Neural crest cell (in vitro differentiated cells): ENCODE results near the gene PUM2. TPM values are rescaled to one million over a fixed set of nuclear protein-coding genes. Genes with fewer than 3 reads are reported as not detected.
"Not testable (repeated sequence)": the region's sequence is repeated elsewhere in the genome, so short reads cannot be mapped to it uniquely, and the experiment has no call there.

Experiments
- DNase-seq: peaks from one replicate; pipeline ENCODE4 v3.0.0; 2021; ENCODE audit warnings: low read depth, mixed read lengths, low spot score
- H3K27ac Mint-ChIP-seq: one replicate; pipeline ENCODE4 v1.8.0; 2021; ENCODE audit warnings: mild to moderate bottlenecking, mixed read lengths; ENCODE audit not compliant: unreplicated experiment
- H3K27me3 Mint-ChIP-seq: 2 replicates; pipeline ENCODE4 v1.8.0; 2021; ENCODE audit warnings: low read depth, mild to moderate bottlenecking, mixed read lengths
- H3K36me3 Mint-ChIP-seq: 2 replicates; pipeline ENCODE4 v1.8.0; 2021; ENCODE audit warnings: low read depth, mild to moderate bottlenecking, mixed read lengths
- H3K4me1 Mint-ChIP-seq: 2 replicates; pipeline ENCODE4 v1.8.0; 2021; ENCODE audit warnings: mixed read lengths
- H3K4me3 Mint-ChIP-seq: one replicate; pipeline ENCODE4 v1.8.0; 2021; ENCODE audit warnings: mild to moderate bottlenecking, mixed read lengths
- H3K9me3 Mint-ChIP-seq: 2 replicates; pipeline ENCODE4 v1.8.0; 2021; ENCODE audit warnings: mixed read lengths
- CTCF ChIP-seq: fragments of 200-600 bp; sonication (generic); conservative IDR thresholded peaks from 2 replicates; pipeline ENCODE4 v1.5.0; 2021; ENCODE audit warnings: antibody characterized with exemption, mild to moderate bottlenecking
- total RNA-seq: library from RNA; stranded (reverse); gene quantifications from 2 replicates; pipeline ENCODE4 v1.2.1, GENCODE V29; 2021

The PUM2 gene
- total RNA-seq, 1 donor from 2014 or later = 110 TPM

- Mint-ChIP-seq H3K4me3 (no peak overlapping the region), H3K36me3 (peaks cover 28% of the 10 kb centered on the region), H3K27ac (no peak overlapping the region), H3K27me3 (no peaks in the 10 kb centered on the region), H3K9me3 (no peaks in the 10 kb centered on the region), H3K4me1 (no peaks in the 10 kb centered on the region)
- no peak for DNase-seq
- no peak for TF ChIP-seq CTCF
Observed at GRCh38 chr2:20254731-20255130, 95.9 kb downstream of the PUM2 start.

GRCh38 chr2:20250436-20250835 lies 100.2 kb downstream of the PUM2 start:
- no peaks in the 10 kb centered on the region for H3K27me3 Mint-ChIP-seq

GRCh38 chr2:20249170-20249569 lies 101.5 kb downstream of the PUM2 start:
- Mint-ChIP-seq H3K27me3 (no peaks in the 10 kb centered on the region), H3K4me3 (no peak overlapping the region), H3K9me3 (no peaks in the 10 kb centered on the region), H3K36me3 (peaks cover 39% of the 10 kb centered on the region), H3K4me1 (no peaks in the 10 kb centered on the region), H3K27ac (no peak overlapping the region)
- TF ChIP-seq CTCF = no peak
- no peak for DNase-seq

More at GRCh38 chr2:20250436-20250835, 100.2 kb downstream of the PUM2 start:
- no peak for TF ChIP-seq CTCF
- peaks cover 40% of the 10 kb centered on the region for H3K36me3 Mint-ChIP-seq
- H3K9me3 Mint-ChIP-seq = no peaks in the 10 kb centered on the region
- H3K4me1 Mint-ChIP-seq = no peaks in the 10 kb centered on the region
- no peak for DNase-seq
- no peak overlapping the region for H3K4me3 Mint-ChIP-seq
- no peak overlapping the region for H3K27ac Mint-ChIP-seq

GRCh38 chr2:20247084-20247483 lies 103.6 kb downstream of the PUM2 start:
- no peak overlapping the region for H3K27ac Mint-ChIP-seq
- H3K27me3 Mint-ChIP-seq = no peaks in the 10 kb centered on the region
- no peaks in the 10 kb centered on the region for H3K9me3 Mint-ChIP-seq
- peaks cover 5% of the 10 kb centered on the region for H3K4me1 Mint-ChIP-seq
- peaks cover 34% of the 10 kb centered on the region for H3K36me3 Mint-ChIP-seq
- DNase-seq = no peak
- H3K4me3 Mint-ChIP-seq = no peak overlapping the region
- no peak for TF ChIP-seq CTCF

- Mint-ChIP-seq H3K36me3 (peaks cover 19% of the 10 kb centered on the region), H3K4me1 (peaks cover 19% of the 10 kb centered on the region)
- DNase-seq, H3K9me3 Mint-ChIP-seq, H3K4me3 Mint-ChIP-seq, H3K27ac Mint-ChIP-seq, H3K27me3 Mint-ChIP-seq: not testable (repeated sequence)
Observed at GRCh38 chr2:20243637-20244036, 107.0 kb downstream of the PUM2 start.

GRCh38 chr2:20242727-20243377 lies 107.8 kb downstream of the PUM2 start:
- H3K27me3 Mint-ChIP-seq = no peaks in the 10 kb centered on the region
- peaks cover 11% of the 10 kb centered on the region for H3K9me3 Mint-ChIP-seq
- peaks cover 19% of the 10 kb centered on the region for H3K4me1 Mint-ChIP-seq
- no peak for DNase-seq
- no peak overlapping the region for H3K4me3 Mint-ChIP-seq
- H3K36me3 Mint-ChIP-seq = peaks cover 15% of the 10 kb centered on the region
- no peak overlapping the region for H3K27ac Mint-ChIP-seq
- no peak for TF ChIP-seq CTCF
